H1 (cell line): ENCODE data around the gene COA5. TPM values are rescaled to one million over a fixed set of nuclear protein-coding genes. Genes with fewer than 3 reads are reported as not detected.

Experiments used
- polyA plus RNA-seq, 7 experiments: library from polyadenylated mRNA; depleted of rRNA in 3 of 7; stranded (reverse) in 5 of 7; unstranded in 2 of 7; fragments of >200 nt in 5 of 7; fragments of 200-250 nt in 2 of 7; gene quantifications; 1 replicate in 5 of 7; 2 replicates in 1 of 7; 4 replicates in 1 of 7; pipeline versions ENCODE4 v1.2.1 to v1.2.3, GENCODE V29; 2011 to 2013; ENCODE audit warnings: missing spikeins in 2 of 7, mixed read lengths in 2 of 7
- total RNA-seq: library from RNA; stranded (reverse); fragmentation: NEBNext Ultra II Directional; extraction: Animal tissue kit (Norgen Biotek cat#: 25700); gene quantifications from 2 replicates; pipeline ENCODE4 v1.2.1, GENCODE V29; 2021

The COA5 gene
- total and polyA plus RNA-seq, 2 of the 8 experiments (the other 6 are each of a cell fraction or from before 2014, with no cell fraction given) = 20.3 to 24.7 TPM

Other genes with a start within 250 kb of the COA5 start
- 34.3 and 36.4 TPM in 2 replicates for gene INPP4A, start 163.7 kb downstream of the COA5 start, total RNA-seq
- gene INPP4A, start 163.7 kb downstream of the COA5 start, polyA plus RNA-seq (2011; rRNA removed) = 25.6 and 38.6 TPM in 2 replicates
- gene UNC50, start 77 bp upstream of the COA5 start, total RNA-seq = 27.4 and 33.4 TPM in 2 replicates
- gene UNC50, start 77 bp upstream of the COA5 start, polyA plus RNA-seq (2011; rRNA removed) = 35.1 and 58.5 TPM in 2 replicates
- 7.3 and 7.7 TPM in 2 replicates for gene MGAT4A, start 122.6 kb upstream of the COA5 start, total RNA-seq
- gene MGAT4A, start 122.6 kb upstream of the COA5 start, polyA plus RNA-seq (2011; rRNA removed) = 0.88 and 1.4 TPM in 2 replicates